OCI-LY1 (cell line): ENCODE results near the gene EIF1B.

Experiments used
- EZH2 ChIP-seq: fragments of 200-600 bp; sonication (generic), shearing (Covaris generic); IDR thresholded peaks from 2 replicates; pipeline ENCODE4 v1.8.0; 2017; ENCODE audit warnings: borderline replicate concordance, mixed run types, mild to moderate bottlenecking, antibody characterized with exemption, low read length, moderate library complexity, mixed read lengths
- TF ChIP-seq, protein P1 (sequence below): fragments of 200-600 bp; sonication (generic), shearing (Covaris generic); IDR thresholded peaks from 2 replicates; pipeline ENCODE4 v1.5.1; 2017; ENCODE audit warnings: mild to moderate bottlenecking, antibody characterized with exemption, low read length, moderate library complexity, mixed read lengths

DNA sequence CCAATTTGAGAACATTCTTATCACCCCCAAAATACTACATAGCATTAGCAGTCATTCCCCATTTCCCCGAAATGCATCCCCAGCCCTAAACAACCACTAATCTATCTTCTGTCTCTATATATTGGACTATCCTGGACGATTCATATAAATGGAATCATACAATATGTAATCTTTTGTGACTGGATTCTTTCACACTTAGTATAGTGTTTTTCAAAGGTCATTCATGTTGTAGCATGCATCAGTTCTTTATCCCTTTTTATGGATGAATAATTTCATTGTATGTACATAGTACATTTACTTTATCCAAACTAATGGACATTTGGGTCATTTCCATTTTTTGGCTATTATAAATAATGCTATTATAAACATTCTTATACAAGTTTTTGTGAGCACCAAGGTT, 27.5 kb upstream of the EIF1B start:
- no peak for TF ChIP-seq EZH2
- TF ChIP-seq, protein P1, sequence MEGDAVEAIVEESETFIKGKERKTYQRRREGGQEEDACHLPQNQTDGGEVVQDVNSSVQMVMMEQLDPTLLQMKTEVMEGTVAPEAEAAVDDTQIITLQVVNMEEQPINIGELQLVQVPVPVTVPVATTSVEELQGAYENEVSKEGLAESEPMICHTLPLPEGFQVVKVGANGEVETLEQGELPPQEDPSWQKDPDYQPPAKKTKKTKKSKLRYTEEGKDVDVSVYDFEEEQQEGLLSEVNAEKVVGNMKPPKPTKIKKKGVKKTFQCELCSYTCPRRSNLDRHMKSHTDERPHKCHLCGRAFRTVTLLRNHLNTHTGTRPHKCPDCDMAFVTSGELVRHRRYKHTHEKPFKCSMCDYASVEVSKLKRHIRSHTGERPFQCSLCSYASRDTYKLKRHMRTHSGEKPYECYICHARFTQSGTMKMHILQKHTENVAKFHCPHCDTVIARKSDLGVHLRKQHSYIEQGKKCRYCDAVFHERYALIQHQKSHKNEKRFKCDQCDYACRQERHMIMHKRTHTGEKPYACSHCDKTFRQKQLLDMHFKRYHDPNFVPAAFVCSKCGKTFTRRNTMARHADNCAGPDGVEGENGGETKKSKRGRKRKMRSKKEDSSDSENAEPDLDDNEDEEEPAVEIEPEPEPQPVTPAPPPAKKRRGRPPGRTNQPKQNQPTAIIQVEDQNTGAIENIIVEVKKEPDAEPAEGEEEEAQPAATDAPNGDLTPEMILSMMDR: no peak
